Transverse colon (tissue), 4 donors: ENCODE measurements around the gene SCAF8. TPM values are rescaled to one million over a fixed set of nuclear protein-coding genes. Genes with fewer than 3 reads are reported as not detected.

Experiments used
- DNase-seq: peaks from one replicate; pipeline ENCODE4 v3.0.0-alpha.2; 2019
- H3K27ac ChIP-seq, 4 donors: fragments of 200-600 bp; sonication (generic); 2 replicates each; pipeline ENCODE4 v1.5.1; 2016 to 2018; ENCODE audit warnings: inconsistent platforms in 4 of 4
- H3K27me3 ChIP-seq: fragments of 200-600 bp; sonication (generic); 2 replicates; pipeline ENCODE4 v1.5.1; 2017; ENCODE audit warnings: inconsistent platforms
- H3K36me3 ChIP-seq, 4 donors: fragments of 200-600 bp; sonication (generic); 2 replicates each; pipeline ENCODE4 v1.5.1; 2017 to 2019; ENCODE audit warnings: inconsistent platforms in 4 of 4
- H3K4me1 ChIP-seq, 4 donors: fragments of 200-600 bp; sonication (generic); 2 replicates each; pipeline ENCODE4 v1.5.1; 2017 to 2020; ENCODE audit warnings: inconsistent platforms in 4 of 4
- H3K4me3 ChIP-seq, 4 donors: fragments of 200-600 bp; sonication (generic); 1 replicate in 1 of 4; 2 replicates in 3 of 4; pipeline versions ENCODE4 v1.5.1 to v1.6.1; 2017 to 2019; ENCODE audit warnings: inconsistent platforms in 4 of 4
- H3K9me3 ChIP-seq, 2 donors: fragments of 200-600 bp; sonication (generic); 2 replicates each; pipeline ENCODE4 v1.5.1; 2017 to 2019; ENCODE audit warnings: inconsistent platforms in 2 of 2
- EP300 ChIP-seq: sonication (generic); formaldehyde crosslinking; IDR thresholded peaks from one replicate; pipeline ENCODE4 v1.6.1; 2017; ENCODE audit warnings: antibody characterized with exemption, low read depth
- POLR2A ChIP-seq: fragments of 450-650 bp; IDR thresholded peaks from one replicate; pipeline ENCODE4 v1.6.1; 2016; ENCODE audit warnings: antibody characterized with exemption, mild to moderate bottlenecking, moderate library complexity
- POLR2AphosphoS5 ChIP-seq, 3 donors: sonication (generic); formaldehyde crosslinking; IDR thresholded peaks; one replicate each; pipeline ENCODE4 v1.6.1; 2016; ENCODE audit warnings: antibody characterized with exemption in 3 of 3
- WGBS, 2 donors: methylation state at CpG; one replicate each; pipeline ENCODE4 v1.1.5; 2018; ENCODE audit warnings: low coverage in 1 of 2; 5-methylcytosine and 5-hydroxymethylcytosine counted together
- in situ Hi-C, 4 donors: fragments of 200-750 bp; cut with MboI; loops; one replicate each; pipeline versions ENCODE4 v1.15.0 to v1.15.1; 2017; ENCODE audit warnings: low sequenced_read_pairs in 3 of 4, low pct_ligation_motif_present in 1 of 4, low pct_unique_long_range_greater_than_20kb in 1 of 4
- intact Hi-C: fragments of 100-400 bp; cut with DNase I; formaldehyde crosslinking; loops from one replicate; pipeline ENCODE4 v1.15.1; 2023; ENCODE audit warnings: low total_unique reads
- total RNA-seq, 4 donors: library from RNA; depleted of rRNA; stranded (reverse); fragments of >200 nt; gene quantifications; one replicate each; pipeline ENCODE4 v1.1.0, GENCODE V29; 2016
- TF ChIP-seq, protein P1 (sequence below), 5 experiments: fragments of 200-600 bp in 3 of 5; fragments of 450-650 bp in 2 of 5; sonication (generic) in 3 of 5; IDR thresholded peaks; 1 replicate in 2 of 5; 2 replicates in 3 of 5; pipeline ENCODE4 v1.5.1; 2016 to 2017; ENCODE audit warnings: antibody characterized with exemption in 5 of 5, inconsistent platforms in 3 of 5, mild to moderate bottlenecking in 2 of 5, moderate library complexity in 1 of 5

Gene SCAF8
- total RNA-seq, 4 donors from 2014 or later = 32.2 to 38.6 (median 33.4) TPM

DNA sequence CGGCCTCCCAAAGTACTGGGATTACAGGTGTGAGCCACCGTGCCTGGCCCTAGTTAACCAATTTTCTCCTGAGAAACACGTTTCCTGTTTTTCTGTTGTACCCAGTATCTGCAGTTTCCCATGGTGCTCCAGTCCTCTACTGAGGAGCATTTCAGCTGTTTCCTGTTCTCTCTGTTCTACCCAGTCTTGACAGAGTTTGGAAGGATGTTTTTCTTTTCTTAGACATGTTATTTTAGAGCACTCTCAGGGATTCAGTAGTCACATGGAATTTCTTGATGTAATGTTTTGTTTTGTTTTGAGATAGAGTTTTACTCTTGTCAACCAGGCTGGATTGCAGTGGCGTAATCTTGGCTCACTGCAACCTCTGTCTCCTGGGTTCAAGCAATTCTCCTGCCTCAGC lies 132.1 kb downstream of the SCAF8 start:
- Histone ChIP-seq H3K9me3 (no peaks in the 10 kb centered on the region), H3K4me3 (no peak overlapping the region), H3K4me1 (peaks cover 0 to 26% (median 4%) of the 10 kb centered on the region in 4 donors), H3K27ac (no peak overlapping the region), H3K36me3 (no peaks in the 10 kb centered on the region), H3K27me3 (no peaks in the 10 kb centered on the region)
- intact Hi-C loops = loop anchor here (5.0 kb wide), 2 partner anchors 307 to 382 kb away; no protein-coding TSS in a partner anchor
- in situ Hi-C loops = loop anchor here in 1 of 4 donors (10.0 kb wide), 1 partner anchor 310 kb away; no protein-coding TSS in a partner anchor
- WGBS, 2 donors = 83 to 92% methylated on average over 2 to 4 of the region's 4 CpGs
- TF ChIP-seq EP300 (no peak), POLR2AphosphoS5 (IDR thresholded peaks at IDR 0.05) (no peak), POLR2A (no peak)
- TF ChIP-seq, protein P1, sequence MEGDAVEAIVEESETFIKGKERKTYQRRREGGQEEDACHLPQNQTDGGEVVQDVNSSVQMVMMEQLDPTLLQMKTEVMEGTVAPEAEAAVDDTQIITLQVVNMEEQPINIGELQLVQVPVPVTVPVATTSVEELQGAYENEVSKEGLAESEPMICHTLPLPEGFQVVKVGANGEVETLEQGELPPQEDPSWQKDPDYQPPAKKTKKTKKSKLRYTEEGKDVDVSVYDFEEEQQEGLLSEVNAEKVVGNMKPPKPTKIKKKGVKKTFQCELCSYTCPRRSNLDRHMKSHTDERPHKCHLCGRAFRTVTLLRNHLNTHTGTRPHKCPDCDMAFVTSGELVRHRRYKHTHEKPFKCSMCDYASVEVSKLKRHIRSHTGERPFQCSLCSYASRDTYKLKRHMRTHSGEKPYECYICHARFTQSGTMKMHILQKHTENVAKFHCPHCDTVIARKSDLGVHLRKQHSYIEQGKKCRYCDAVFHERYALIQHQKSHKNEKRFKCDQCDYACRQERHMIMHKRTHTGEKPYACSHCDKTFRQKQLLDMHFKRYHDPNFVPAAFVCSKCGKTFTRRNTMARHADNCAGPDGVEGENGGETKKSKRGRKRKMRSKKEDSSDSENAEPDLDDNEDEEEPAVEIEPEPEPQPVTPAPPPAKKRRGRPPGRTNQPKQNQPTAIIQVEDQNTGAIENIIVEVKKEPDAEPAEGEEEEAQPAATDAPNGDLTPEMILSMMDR (IDR thresholded peaks at IDR 0.05) = no peak
- no peak for DNase-seq

DNA sequence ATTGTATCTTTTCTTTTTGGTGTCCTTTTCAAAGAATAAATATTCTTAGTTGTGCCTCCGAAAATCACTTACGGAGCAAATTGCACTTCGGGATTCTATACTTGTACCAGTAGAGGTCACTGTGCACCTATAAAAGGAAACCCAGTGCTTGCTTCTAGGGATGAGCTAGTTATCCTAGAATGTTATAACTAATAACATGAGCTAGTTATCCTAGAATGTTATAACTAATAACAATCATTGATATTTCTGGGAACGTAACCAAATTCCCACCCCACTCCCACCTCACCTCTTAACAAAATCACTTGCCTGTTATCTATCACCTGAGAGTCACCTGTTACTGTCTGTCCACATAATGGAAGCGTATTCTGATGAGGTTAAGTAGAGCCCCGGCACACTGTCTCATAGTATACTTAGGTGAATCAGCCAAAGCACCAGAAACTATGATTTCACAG lies 135.0 kb downstream of the SCAF8 start:
- Histone ChIP-seq H3K9me3 (no peaks in the 10 kb centered on the region), H3K27me3 (no peaks in the 10 kb centered on the region), H3K4me1 (peaks cover 0 to 16% (median 4%) of the 10 kb centered on the region in 4 donors), H3K27ac (no peak overlapping the region), H3K36me3 (no peaks in the 10 kb centered on the region), H3K4me3 (no peak overlapping the region)
- WGBS, 2 donors = 29 to 47% methylated on average over 3 to 6 of the region's 6 CpGs
- DNase-seq = no peak
- intact Hi-C loops = loop anchor here (5.0 kb wide), 2 partner anchors 304 to 379 kb away; no protein-coding TSS in a partner anchor
- in situ Hi-C loops = loop anchor here in 1 of 4 donors (10.0 kb wide), 1 partner anchor 307 kb away; no protein-coding TSS in a partner anchor
- TF ChIP-seq POLR2A (no peak), POLR2AphosphoS5 (IDR thresholded peaks at IDR 0.05) (no peak), EP300 (no peak)
- TF ChIP-seq, protein P1 (IDR thresholded peaks at IDR 0.05) = peak; percentile 49 to 69 (median 61)

DNA sequence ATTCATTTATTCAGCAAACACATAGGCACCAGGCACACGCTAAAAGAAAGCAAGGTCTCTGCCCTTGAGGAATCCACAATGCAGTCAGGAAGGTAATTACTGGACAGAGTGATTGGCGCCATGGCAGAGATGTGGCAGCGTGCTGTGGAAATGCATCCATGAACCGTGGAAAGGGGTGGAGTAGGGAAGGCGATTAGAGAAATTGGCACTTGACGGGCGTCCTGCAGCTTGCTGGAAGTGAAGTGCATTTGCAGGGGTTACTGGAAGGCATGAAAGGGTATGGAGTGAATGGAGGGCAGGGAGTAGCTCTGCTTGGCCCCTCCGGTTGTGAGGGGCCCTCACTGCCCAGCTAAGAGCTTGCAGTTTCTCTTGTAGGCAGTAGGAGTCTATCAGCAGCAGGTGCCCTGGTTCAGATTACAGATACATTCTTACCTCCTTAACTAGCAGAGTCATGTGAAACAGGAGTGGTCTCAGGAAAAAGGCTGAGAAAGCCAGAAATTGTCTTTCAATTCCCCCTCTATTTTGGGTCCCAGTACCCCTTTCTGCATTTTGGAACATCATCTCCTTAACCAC lies 139.4 kb downstream of the SCAF8 start:
- 96 to 97% methylated on average over 7 to 8 of the region's 8 CpGs for WGBS, 2 donors
- intact Hi-C loops = loop anchor here (5.0 kb wide), 1 partner anchor 1030 kb away; no protein-coding TSS in a partner anchor
- no peak for DNase-seq
- no peaks in the 10 kb centered on the region for H3K4me1 ChIP-seq
- H3K4me3 ChIP-seq = no peak overlapping the region
- no peaks in the 10 kb centered on the region for H3K27me3 ChIP-seq
- no peaks in the 10 kb centered on the region for H3K36me3 ChIP-seq
- no peak overlapping the region for H3K27ac ChIP-seq
- in situ Hi-C loops = no loop called here
- no peaks in the 10 kb centered on the region for H3K9me3 ChIP-seq
- TF ChIP-seq, protein P1 (IDR thresholded peaks at IDR 0.05) = no peak
- TF ChIP-seq POLR2A (no peak), EP300 (no peak), POLR2AphosphoS5 (IDR thresholded peaks at IDR 0.05) (no peak)

DNA sequence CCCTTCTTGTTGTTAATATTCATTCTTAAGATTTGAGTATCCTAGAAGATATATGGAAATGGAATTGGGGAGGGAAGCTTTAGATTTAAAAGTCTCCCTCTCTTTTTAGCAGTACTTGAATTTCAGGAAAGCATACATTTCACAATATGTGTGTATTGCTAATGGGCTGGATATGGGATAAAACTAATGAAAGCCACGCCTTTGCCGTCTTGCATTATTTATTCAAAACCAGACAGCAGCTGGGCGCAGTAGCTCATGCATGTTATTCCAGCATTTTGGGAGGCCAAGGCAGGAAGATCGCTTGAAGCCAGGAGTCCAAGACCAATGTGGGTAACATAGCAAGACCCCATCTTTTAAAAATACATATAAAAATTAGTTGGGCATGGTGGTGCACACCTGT lies 140.3 kb downstream of the SCAF8 start:
- no peaks in the 10 kb centered on the region for H3K9me3 ChIP-seq
- DNase-seq = no peak
- H3K4me3 ChIP-seq = no peak overlapping the region
- TF ChIP-seq, protein P1 (IDR thresholded peaks at IDR 0.05) = no peak
- TF ChIP-seq POLR2A = no peak
- no peak for TF ChIP-seq EP300
- TF ChIP-seq POLR2AphosphoS5 (IDR thresholded peaks at IDR 0.05) = no peak
- H3K27me3 ChIP-seq = no peaks in the 10 kb centered on the region
- H3K27ac ChIP-seq = no peak overlapping the region
- WGBS, 2 donors = 98 to 100% methylated on average over 1 to 4 of the region's 4 CpGs
- no peaks in the 10 kb centered on the region for H3K4me1 ChIP-seq
- no peaks in the 10 kb centered on the region for H3K36me3 ChIP-seq
- in situ Hi-C loops (no loop called here), intact Hi-C loops (loop anchor here (5.0 kb wide), 1 partner anchor 1031 kb away; no protein-coding TSS in a partner anchor)
